GM19099 (cell line): ENCODE results near the gene PUDP.

Experiments
- POLR2A ChIP-seq: IDR thresholded peaks from 3 replicates; pipeline ENCODE4 v1.6.1; 2011; ENCODE audit warnings: low read depth; ENCODE audit not compliant: insufficient read length; ENCODE audit errors: extremely low read depth

PUDP gene

DNA sequence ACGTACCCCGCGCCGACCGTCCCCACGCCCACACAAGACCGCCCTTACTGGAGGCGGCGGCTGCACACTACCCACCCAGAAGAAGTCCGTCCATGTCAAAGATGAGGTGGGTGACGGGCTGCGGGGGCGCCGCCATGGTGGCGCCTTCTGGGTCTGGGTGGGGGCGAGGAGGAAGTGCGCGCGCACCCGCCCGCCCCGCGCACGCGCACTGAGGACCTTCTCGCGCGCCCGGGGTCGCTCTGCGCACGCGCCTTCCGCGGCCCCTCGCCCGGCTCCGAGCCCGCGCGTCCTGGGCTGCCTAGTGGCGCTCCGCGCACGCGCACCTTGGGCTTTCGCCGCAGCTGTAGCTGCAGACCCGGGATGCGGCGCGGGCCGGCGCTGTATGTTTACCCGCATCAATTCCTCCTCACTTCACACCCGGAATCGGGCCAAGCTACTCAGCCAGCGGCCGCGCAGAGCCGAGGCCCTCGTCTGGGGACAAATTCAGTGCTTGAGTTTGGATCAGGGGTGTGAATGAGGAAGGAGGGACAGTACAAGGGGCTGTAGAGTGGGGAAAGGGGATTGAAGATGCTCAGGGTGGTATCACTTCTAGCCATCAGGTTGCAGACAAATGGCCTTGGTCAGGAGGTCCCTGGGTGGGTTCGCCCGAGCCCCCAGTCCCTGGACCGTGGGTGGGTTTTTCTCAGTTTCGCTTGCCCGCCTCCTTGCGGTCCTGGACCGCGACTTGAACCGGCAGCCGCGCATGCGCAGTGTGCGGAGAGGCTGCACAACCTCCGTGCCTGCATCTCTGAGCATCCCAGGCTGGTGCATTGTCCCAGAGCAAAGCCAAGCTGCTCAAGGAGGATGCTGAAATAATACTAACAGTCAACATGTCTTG is at the start of gene PUDP:
PUDP (minus strand) TSS at position 176 of the 877 bp plus-strand sequence; CDS start at position 136, 40 bp downstream.
- TF ChIP-seq POLR2A = peak; percentile 85

DNA sequence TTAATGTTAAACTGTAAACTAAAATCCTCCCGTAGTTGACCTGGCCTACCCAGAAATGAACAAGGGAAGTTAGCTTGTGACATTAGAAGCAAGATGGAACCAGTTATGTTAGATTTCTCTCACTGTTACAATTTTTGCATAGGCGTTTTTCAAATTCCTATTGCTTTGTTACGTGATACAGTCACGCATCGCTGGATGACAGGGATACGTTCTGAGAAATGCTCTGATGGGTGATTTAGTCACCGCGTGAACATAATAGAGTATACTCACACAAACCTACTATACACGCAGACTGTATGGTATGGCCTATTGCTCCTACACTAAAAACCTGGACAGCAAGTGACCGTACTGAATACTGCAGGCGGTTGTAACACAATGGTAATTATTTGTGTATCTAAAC is 46.7 kb upstream of the PUDP start:
- no peak for TF ChIP-seq POLR2A

DNA sequence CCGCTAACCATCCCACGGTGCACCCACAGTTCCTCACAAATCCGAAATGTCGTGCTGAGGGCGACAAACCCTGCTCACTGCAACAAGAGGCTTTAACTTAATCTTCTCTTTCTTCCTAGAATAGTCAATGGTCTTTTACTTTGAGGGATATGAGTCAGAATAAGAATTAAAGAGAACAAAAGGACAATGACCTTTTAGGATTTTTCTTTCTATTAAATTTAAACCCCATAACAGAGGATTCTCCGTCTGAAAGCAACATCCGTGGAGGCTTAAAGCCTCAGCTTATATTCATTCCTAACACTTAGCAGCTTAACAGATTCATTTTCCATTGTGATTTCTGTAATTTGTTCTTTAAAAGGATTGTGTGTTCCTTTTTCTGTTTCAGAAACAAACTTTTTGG is 44.9 kb upstream of the PUDP start:
- no peak for TF ChIP-seq POLR2A

DNA sequence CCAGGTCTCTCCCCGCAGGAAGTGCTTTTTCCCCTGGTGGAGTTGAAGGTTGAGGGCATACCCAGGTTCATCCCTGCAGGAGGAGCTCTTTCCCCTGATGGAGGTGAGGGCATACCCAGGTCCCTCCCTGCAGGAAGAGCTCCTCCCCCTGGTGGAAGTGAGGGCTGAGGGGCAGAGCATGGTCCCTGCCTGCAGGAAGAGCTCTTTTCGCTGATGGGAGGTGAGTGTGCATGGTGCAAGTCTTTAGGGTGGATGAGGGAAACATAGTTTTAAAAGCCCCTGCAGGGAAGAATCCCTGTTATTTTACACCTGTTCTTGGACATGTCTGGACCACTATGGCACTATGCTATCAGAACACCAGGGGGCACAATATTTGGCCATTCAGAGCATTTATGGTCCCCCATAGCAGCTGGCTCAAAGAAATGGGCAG is 43.7 kb upstream of the PUDP start:
- no peak for TF ChIP-seq POLR2A

DNA sequence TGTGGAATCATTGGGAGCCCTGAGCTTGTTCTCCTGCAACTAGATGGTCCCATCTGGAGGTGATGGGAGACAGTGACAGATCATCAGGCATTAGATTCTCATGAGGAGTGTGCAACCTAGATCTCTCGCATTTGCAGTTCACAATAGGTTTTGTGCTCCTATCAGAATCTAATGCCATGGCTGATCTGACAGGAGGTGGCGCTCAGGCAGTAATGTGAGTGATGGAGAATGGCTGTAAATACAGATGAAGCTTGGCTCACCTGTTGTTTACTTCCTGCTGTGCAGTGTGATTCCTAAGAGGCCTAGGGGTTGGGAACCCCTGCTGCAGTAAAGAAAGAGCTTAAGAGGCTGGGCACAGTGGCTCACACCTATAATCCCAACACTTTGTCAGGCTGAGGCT is 42.2 kb upstream of the PUDP start:
- TF ChIP-seq POLR2A = no peak

DNA sequence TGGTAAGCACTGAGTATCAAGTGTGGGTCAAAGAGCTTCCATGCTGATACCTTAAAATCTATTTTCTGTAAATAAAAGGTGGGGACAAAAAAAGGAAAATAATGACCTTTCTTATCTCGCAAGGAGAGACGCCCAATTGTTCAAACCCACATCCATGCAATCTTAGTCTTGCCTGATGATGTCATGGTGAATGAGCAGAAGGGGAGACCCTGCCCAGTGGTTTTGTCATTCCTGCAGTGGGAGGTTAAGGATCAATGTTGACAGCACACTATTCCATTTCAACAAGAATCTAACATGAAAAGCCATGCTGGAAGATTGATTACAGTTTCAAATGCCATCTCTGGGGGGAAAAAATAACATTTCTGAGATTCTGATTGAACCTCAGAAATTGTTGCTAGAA is 40.7 kb upstream of the PUDP start:
- TF ChIP-seq POLR2A = no peak

DNA sequence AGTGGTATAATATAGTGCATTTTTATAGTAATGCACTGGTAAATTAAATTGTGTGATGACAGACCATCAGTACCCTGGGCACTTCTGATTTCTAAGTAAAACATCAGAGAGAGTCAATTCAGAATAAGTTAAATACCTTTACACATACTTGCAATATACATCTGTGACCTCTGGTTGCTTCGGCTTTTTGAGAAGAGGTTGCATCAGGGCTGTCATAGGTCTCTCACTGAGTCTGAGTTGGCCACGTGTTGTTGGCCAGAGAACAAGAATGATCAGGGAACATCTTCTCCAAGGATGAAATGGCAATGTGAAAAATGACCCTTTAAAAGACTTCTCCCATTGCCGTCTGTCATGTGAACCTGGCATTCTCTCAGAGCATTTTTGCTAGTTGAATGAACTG is 36.9 kb upstream of the PUDP start:
- no peak for TF ChIP-seq POLR2A

DNA sequence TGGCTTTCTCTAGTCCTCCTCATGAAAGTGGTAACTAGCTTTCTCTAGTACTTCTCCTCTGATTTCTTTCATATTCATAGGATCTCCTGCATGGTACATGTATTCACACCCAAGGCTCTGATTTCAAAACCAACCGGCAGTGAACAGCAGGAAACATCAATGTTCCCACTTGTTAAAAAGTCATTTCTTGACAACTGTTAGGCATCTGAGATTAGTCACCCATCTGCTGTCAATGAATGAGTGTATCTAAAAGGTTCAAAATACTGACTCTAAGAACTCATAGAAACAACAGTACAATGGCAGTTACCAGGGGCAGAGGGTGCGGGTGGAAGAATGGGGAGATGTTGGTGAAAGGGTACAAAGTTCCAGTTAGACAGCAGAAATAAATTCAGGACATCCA is 31.5 kb upstream of the PUDP start:
- no peak for TF ChIP-seq POLR2A

DNA sequence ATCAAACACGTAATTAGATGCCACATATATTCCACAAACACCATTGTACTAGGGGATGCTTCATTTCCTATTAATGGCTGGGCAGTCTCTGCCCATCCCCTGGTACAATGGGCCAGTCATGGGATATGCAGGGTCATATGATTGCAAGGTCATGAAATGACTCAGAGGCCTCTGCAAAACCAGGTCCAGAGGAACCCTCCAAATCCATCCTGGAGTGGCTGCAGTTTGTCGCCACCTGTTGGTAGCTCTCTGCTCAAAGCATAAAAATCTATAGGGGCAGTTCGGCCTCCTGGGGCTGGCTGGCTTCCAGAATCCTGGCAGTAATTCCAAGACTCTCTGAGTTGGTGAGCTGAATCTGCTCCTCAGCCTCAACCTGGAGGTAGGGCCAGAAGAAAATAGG is 22.9 kb upstream of the PUDP start:
- no peak for TF ChIP-seq POLR2A

DNA sequence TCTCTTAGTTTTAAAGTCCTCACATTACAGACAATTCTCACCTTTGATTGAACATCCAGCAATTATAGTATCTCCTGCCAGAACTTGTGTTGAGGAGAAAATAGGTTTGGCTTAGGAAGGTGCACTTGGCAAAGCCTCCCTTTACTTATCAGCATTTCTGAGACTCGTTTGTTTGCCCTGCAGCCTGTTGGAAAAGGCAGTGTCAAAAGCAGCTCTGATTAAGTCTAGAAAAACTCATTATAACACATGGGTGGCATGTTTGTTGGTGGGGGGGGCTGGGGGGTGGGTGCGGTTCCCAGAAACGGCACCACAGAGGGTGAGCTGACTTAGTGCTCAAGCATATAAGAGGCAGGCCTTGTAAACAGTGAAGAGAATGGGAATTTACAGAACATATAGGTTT is 21.7 kb upstream of the PUDP start:
- TF ChIP-seq POLR2A = no peak

DNA sequence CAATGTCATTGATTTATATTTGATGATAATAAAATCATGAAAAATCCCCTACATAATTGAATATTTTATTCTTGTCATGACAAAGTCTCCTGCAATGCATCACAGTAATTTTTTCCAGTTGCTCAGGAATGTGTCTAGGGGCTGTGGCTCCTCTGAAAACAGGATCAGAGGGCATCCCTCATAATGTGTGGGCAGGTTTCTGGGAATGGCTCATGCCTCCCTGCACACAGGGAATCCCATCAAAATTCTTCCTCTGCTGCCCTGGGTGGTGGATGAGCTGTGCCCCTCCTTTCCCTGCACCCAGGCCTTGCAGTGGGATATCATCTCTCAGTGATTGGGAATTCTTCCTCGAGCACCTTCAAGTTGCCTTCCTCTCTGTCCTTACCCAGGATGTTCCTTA is 20.4 kb upstream of the PUDP start:
- no peak for TF ChIP-seq POLR2A

DNA sequence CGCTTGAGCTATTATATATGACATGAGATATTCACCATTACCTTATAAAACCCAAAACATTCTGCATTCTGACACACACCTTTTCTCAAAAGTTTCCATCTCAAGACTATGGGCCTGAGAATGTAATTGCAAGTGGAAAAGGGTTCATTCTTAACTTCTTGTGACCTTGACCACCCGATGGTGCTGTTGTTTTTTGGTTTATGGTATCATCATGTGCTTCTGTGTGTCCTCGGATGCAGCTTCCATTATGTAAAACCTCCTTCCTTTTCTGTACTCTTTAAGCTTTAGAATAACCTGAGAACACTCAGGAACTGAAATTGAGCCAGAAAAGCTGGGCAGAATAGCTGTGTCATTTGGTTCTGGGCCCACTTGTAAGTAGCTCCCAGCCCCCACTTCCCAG is 16.2 kb upstream of the PUDP start:
- no peak for TF ChIP-seq POLR2A

DNA sequence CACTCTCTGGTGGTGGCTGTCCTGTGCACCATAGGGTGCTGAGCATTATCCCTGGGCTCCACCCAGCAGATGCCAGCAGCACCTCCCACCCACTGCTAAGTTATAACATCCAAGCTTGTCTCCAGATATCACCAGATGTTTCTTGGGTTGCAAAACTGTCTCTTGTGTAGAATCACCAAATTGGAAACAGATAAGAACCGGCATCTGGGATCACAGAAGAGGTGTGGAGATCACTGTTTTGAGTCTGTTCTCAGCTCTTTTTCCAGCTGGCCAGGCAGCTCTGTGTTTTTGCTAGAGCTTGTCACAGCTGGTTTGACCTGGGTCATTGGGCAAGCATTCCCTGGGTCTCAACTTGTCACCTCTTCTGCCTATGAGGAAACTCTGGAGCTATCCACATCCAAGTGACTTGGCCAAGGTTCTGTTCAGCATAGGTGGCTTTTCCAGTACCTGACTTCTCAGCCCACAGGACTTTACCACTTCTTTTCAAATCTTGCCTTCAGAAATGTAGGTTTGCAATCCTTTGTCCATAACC is 15.3 kb upstream of the PUDP start:
- TF ChIP-seq POLR2A = no peak

DNA sequence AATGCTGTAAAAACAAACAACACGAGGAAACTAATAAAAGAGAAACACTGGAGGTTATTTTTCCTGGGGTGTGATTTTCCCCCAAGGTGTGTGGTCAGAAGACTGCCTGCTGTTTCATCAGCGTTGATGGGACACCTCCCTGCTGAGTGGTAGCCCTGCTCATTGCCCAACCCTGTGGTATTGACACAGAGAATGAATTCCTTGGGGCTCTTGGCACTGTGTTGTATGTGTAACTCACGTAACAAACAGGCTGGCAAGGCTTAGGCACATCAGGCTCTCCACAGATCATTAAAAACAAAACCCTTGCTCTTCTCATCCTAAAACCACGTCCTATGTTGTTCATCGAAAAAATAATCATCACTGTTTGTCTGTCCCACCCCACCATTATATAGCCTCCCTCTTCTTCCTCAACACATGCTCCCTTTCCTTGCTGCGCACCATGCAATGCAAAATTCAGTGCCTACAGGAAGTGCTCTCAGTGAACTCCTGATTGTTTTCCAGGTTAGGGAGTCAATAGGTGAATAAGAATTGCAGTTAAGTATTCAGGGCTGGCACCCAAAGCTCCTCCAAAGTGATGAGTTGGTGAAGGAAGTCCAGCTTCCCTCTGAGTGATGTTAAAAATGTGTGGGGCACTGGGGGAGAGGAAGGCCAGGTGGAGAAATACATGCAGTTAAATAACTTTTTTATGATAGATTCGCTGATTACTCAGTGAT is 11.4 kb upstream of the PUDP start:
- TF ChIP-seq POLR2A = no peak

DNA sequence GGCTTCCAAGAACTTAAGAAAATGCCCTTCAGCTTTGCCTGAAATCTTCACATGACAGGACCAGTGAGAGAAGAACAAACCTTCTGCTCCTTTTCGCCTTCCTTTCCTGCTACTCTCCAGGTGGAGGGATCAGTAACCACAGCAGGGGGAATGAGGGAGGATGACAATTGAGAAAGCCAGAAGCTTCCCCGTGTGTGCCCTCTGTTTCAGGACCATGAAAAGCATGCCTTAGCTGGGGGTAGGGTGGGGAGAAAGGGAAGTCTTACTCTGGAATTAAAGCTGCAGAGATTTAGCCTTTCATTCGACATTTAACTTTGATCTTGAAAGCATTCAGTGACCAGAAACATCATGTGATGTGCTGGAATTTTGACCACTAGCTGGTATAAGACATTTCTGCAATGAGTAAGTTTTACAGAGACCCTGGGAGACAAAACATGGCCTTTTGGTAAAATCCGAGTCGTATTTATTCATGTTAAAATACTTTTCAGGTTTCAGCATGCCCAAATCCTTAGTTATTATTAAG is 10.6 kb upstream of the PUDP start:
- TF ChIP-seq POLR2A = no peak

DNA sequence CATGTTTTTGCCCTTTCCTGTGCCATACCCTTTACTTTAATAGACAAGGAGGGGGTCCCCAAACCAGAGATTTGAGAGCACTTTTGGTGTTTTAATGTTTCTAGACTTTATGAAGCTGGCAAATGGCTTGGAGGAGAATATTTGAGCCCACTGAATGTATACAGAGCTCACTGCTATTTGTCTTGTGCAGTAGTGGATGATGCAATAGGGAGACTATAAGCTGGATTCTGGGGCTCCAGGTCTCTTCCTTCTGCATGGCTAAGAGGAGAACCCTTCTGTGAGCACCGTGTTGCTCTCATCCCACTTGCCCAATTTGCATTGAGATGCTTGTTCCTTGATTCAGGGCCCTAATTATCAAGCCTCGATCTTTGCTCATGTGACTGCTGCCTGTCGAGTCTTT is 8.9 kb upstream of the PUDP start:
- TF ChIP-seq POLR2A = no peak
